ENCODE data around the gene ZNF716.
"Not testable (repeated sequence)": the region's sequence is repeated elsewhere in the genome, so short reads cannot be mapped to it uniquely, and the experiment has no call there.

The ZNF716 gene

GRCh38 chr7:57449904-57450303, at the start of gene ZNF716:
ZNF716 (plus strand) TSS chr7:57450177; CDS start chr7:57450289, 112 bp downstream.
- no CpG with 5 or more reads among the region's 10 CpGs for WGBS (ENCODE audit: insufficient coverage, insufficient read length)

GRCh38 chr7:57400531-57401155, 49.3 kb upstream of the ZNF716 start:
- Histone ChIP-seq H3K4me1 (ENCODE audit: control insufficient read depth, insufficient read depth, low read length) (no peaks in the 10 kb centered on the region), H3K9me3 (ENCODE audit: control insufficient read depth, insufficient read depth, low read length) (peaks cover 12% of the 10 kb centered on the region; the same call in 1 of the 2 replicates), H3K36me3 (ENCODE audit: control insufficient read depth, insufficient read depth, low read length) (no peaks in the 10 kb centered on the region), H3K27ac (ENCODE audit: low read length) (no peak overlapping the region), H3K27me3 (ENCODE audit: control insufficient read depth, insufficient read depth, low read length) (no peaks in the 10 kb centered on the region), H3K4me3 (ENCODE audit: low read length) (no peak overlapping the region)
- no CpG with 5 or more reads among the region's 10 CpGs for WGBS (ENCODE audit: insufficient coverage, insufficient read length)
- no peak for DNase-seq (ENCODE audit: low read depth, low spot score)

More at GRCh38 chr7:57449904-57450303, at the start of gene ZNF716:
- Histone ChIP-seq H3K9me3 (ENCODE audit: control insufficient read depth, insufficient read depth, low read length) (peaks cover 6% of the 10 kb centered on the region), H3K27ac (ENCODE audit: low read length) (no peak within 1 kb of the TSS), H3K4me3 (ENCODE audit: low read length) (no peak within 1 kb of the TSS), H3K4me1 (ENCODE audit: control insufficient read depth, insufficient read depth, low read length) (no peaks in the 10 kb centered on the region), H3K36me3 (ENCODE audit: control insufficient read depth, insufficient read depth, low read length) (no peaks in the 10 kb centered on the region), H3K27me3 (ENCODE audit: control insufficient read depth, insufficient read depth, low read length) (no peaks in the 10 kb centered on the region)
- no peak for DNase-seq (ENCODE audit: low read depth, low spot score)

- H3K36me3 ChIP-seq (ENCODE audit: control insufficient read depth, insufficient read depth, low read length); H3K4me3 ChIP-seq (ENCODE audit: low read length); H3K4me1 ChIP-seq (ENCODE audit: control insufficient read depth, insufficient read depth, low read length); DNase-seq (ENCODE audit: low read depth, low spot score); H3K27ac ChIP-seq (ENCODE audit: low read length); H3K27me3 ChIP-seq (ENCODE audit: control insufficient read depth, insufficient read depth, low read length): not testable (repeated sequence)
- no CpG with 5 or more reads among the region's 16 CpGs for WGBS (ENCODE audit: insufficient coverage, insufficient read length)
- peaks cover 12% of the 10 kb centered on the region for H3K9me3 ChIP-seq (ENCODE audit: control insufficient read depth, insufficient read depth, low read length)
These were observed 46.9 kb upstream of the ZNF716 start for GRCh38 chr7:57403051-57403450.

- H3K4me1 ChIP-seq (ENCODE audit: control insufficient read depth, insufficient read depth, low read length): no peaks in the 10 kb centered on the region
- H3K27me3 ChIP-seq (ENCODE audit: control insufficient read depth, insufficient read depth, low read length): no peaks in the 10 kb centered on the region
- no peak overlapping the region for H3K27ac ChIP-seq (ENCODE audit: low read length)
- no peak for DNase-seq (ENCODE audit: low read depth, low spot score)
- no CpG with 5 or more reads among the region's 36 CpGs for WGBS (ENCODE audit: insufficient coverage, insufficient read length)
- no peak overlapping the region for H3K4me3 ChIP-seq (ENCODE audit: low read length)
- peaks cover 12% of the 10 kb centered on the region for H3K9me3 ChIP-seq (ENCODE audit: control insufficient read depth, insufficient read depth, low read length)
- H3K36me3 ChIP-seq (ENCODE audit: control insufficient read depth, insufficient read depth, low read length): no peaks in the 10 kb centered on the region
These were observed 46.2 kb upstream of the ZNF716 start for GRCh38 chr7:57403601-57404342.

GRCh38 chr7:57404343-57404966, 45.5 kb upstream of the ZNF716 start:
- Histone ChIP-seq H3K36me3 (ENCODE audit: control insufficient read depth, insufficient read depth, low read length) (no peaks in the 10 kb centered on the region), H3K27me3 (ENCODE audit: control insufficient read depth, insufficient read depth, low read length) (no peaks in the 10 kb centered on the region), H3K4me1 (ENCODE audit: control insufficient read depth, insufficient read depth, low read length) (no peaks in the 10 kb centered on the region), H3K4me3 (ENCODE audit: low read length) (no peak overlapping the region), H3K9me3 (ENCODE audit: control insufficient read depth, insufficient read depth, low read length) (peaks cover 12% of the 10 kb centered on the region), H3K27ac (ENCODE audit: low read length) (no peak overlapping the region)
- DNase-seq (ENCODE audit: low read depth, low spot score): no peak
- no CpG with 5 or more reads among the region's 38 CpGs for WGBS (ENCODE audit: insufficient coverage, insufficient read length)

- no peak for DNase-seq (ENCODE audit: low read depth, low spot score)
- H3K36me3 ChIP-seq (ENCODE audit: control insufficient read depth, insufficient read depth, low read length): no peaks in the 10 kb centered on the region
- no peaks in the 10 kb centered on the region for H3K4me1 ChIP-seq (ENCODE audit: control insufficient read depth, insufficient read depth, low read length)
- no CpG with 5 or more reads among the region's 24 CpGs for WGBS (ENCODE audit: insufficient coverage, insufficient read length)
- H3K4me3 ChIP-seq (ENCODE audit: low read length): no peak overlapping the region
- H3K9me3 ChIP-seq (ENCODE audit: control insufficient read depth, insufficient read depth, low read length): peaks cover 10% of the 10 kb centered on the region
- no peaks in the 10 kb centered on the region for H3K27me3 ChIP-seq (ENCODE audit: control insufficient read depth, insufficient read depth, low read length)
- H3K27ac ChIP-seq (ENCODE audit: low read length): no peak overlapping the region
These were observed 45.0 kb upstream of the ZNF716 start for GRCh38 chr7:57404967-57405421.

GRCh38 chr7:57407125-57407524, 42.9 kb upstream of the ZNF716 start:
- Histone ChIP-seq H3K4me1 (ENCODE audit: control insufficient read depth, insufficient read depth, low read length) (no peaks in the 10 kb centered on the region), H3K36me3 (ENCODE audit: control insufficient read depth, insufficient read depth, low read length) (no peaks in the 10 kb centered on the region), H3K4me3 (ENCODE audit: low read length) (no peak overlapping the region), H3K9me3 (ENCODE audit: control insufficient read depth, insufficient read depth, low read length) (peaks cover 11% of the 10 kb centered on the region), H3K27me3 (ENCODE audit: control insufficient read depth, insufficient read depth, low read length) (no peaks in the 10 kb centered on the region), H3K27ac (ENCODE audit: low read length) (no peak overlapping the region)
- DNase-seq (ENCODE audit: low read depth, low spot score): no peak
- no CpG with 5 or more reads among the region's 7 CpGs for WGBS (ENCODE audit: insufficient coverage, insufficient read length)

- H3K36me3 ChIP-seq (ENCODE audit: control insufficient read depth, insufficient read depth, low read length): no peaks in the 10 kb centered on the region
- peaks cover 30% of the 10 kb centered on the region for H3K9me3 ChIP-seq (ENCODE audit: control insufficient read depth, insufficient read depth, low read length)
- DNase-seq (ENCODE audit: low read depth, low spot score): no peak
- H3K4me3 ChIP-seq (ENCODE audit: low read length): no peak overlapping the region
- no peaks in the 10 kb centered on the region for H3K4me1 ChIP-seq (ENCODE audit: control insufficient read depth, insufficient read depth, low read length)
- no CpG with 5 or more reads among the region's 6 CpGs for WGBS (ENCODE audit: insufficient coverage, insufficient read length)
- H3K27ac ChIP-seq (ENCODE audit: low read length): no peak overlapping the region
- H3K27me3 ChIP-seq (ENCODE audit: control insufficient read depth, insufficient read depth, low read length): no peaks in the 10 kb centered on the region
These were observed 37.8 kb upstream of the ZNF716 start for GRCh38 chr7:57412168-57412567.

- no peak overlapping the region for H3K27ac ChIP-seq (ENCODE audit: low read length)
- DNase-seq (ENCODE audit: low read depth, low spot score): no peak
- no peaks in the 10 kb centered on the region for H3K36me3 ChIP-seq (ENCODE audit: control insufficient read depth, insufficient read depth, low read length)
- no peak overlapping the region for H3K4me3 ChIP-seq (ENCODE audit: low read length)
- WGBS (ENCODE audit: insufficient coverage, insufficient read length): no CpG with 5 or more reads among the region's 3 CpGs
- no peaks in the 10 kb centered on the region for H3K27me3 ChIP-seq (ENCODE audit: control insufficient read depth, insufficient read depth, low read length)
- H3K9me3 ChIP-seq (ENCODE audit: control insufficient read depth, insufficient read depth, low read length): peaks cover 30% of the 10 kb centered on the region
- no peaks in the 10 kb centered on the region for H3K4me1 ChIP-seq (ENCODE audit: control insufficient read depth, insufficient read depth, low read length)
These were observed 37.4 kb upstream of the ZNF716 start for GRCh38 chr7:57412618-57413017.

GRCh38 chr7:57413529-57414398, 36.2 kb upstream of the ZNF716 start:
- H3K27ac ChIP-seq (ENCODE audit: low read length): no peak overlapping the region
- no peaks in the 10 kb centered on the region for H3K36me3 ChIP-seq (ENCODE audit: control insufficient read depth, insufficient read depth, low read length)
- H3K9me3 ChIP-seq (ENCODE audit: control insufficient read depth, insufficient read depth, low read length): peaks cover 32% of the 10 kb centered on the region
- no peak for DNase-seq (ENCODE audit: low read depth, low spot score)
- H3K27me3 ChIP-seq (ENCODE audit: control insufficient read depth, insufficient read depth, low read length): no peaks in the 10 kb centered on the region
- no CpG with 5 or more reads among the region's 7 CpGs for WGBS (ENCODE audit: insufficient coverage, insufficient read length)
- no peaks in the 10 kb centered on the region for H3K4me1 ChIP-seq (ENCODE audit: control insufficient read depth, insufficient read depth, low read length)
- no peak overlapping the region for H3K4me3 ChIP-seq (ENCODE audit: low read length)

All from iPS DF 6.9 (cell line).